ENCODE data around the gene MKX. TPM values are rescaled to one million over a fixed set of nuclear protein-coding genes. Genes with fewer than 3 reads are reported as not detected.

Gene MKX
- total RNA-seq, 2 experiments from 2014 or later: 0.81 to 1.1 TPM

GRCh38 chr10:27746397-27747095, 927 bp upstream of the MKX start:
- POLR2A ChIA-PET: interaction anchor here (0.8 to 0.9 kb wide), 2 partner anchors 20 to 168 kb away, joined by 3 read pairs; no protein-coding TSS in a partner anchor
- no peak for TF ChIP-seq CTCF (IDR thresholded peaks at IDR 0.05)
- H3K36me3 Mint-ChIP-seq (ENCODE audit: low read depth): no peaks in the 10 kb centered on the region
- H3K4me1 Mint-ChIP-seq (ENCODE audit: low read depth): peaks cover 30% of the 10 kb centered on the region
- H3K4me3 Mint-ChIP-seq: peak overlapping the region; percentile 55
- intact Hi-C loops (cut with micrococcal nuclease): loop anchor here (10.0 kb wide), 2 partner anchors 498 to 638 kb away; no protein-coding TSS in a partner anchor
- no peak overlapping the region for H3K27ac Mint-ChIP-seq
- CTCF ChIA-PET: interaction anchor here (0.5 to 1.3 kb wide), 4 partner anchors 13 to 988 kb away, joined by 3 to 4 read pairs (median 3); no protein-coding TSS in a partner anchor
- peak; percentile 61 for DNase-seq
- H3K9me3 Mint-ChIP-seq: no peaks in the 10 kb centered on the region
- no peak for ATAC-seq
- H3K27me3 Mint-ChIP-seq: peaks cover 51% of the 10 kb centered on the region

- ChIA-PET POLR2A (no interaction called here), CTCF (interaction anchor here (1.3 kb wide), 1 partner anchor 636 kb away, joined by 3 read pairs; no protein-coding TSS in a partner anchor)
- DNase-seq (peak; percentile 43), ATAC-seq (peak; percentile 18)
- Mint-ChIP-seq H3K9me3 (no peaks in the 10 kb centered on the region), H3K27me3 (peaks cover 59% of the 10 kb centered on the region), H3K27ac (no peak overlapping the region), H3K4me1 (ENCODE audit: low read depth) (peaks cover 36% of the 10 kb centered on the region), H3K36me3 (ENCODE audit: low read depth) (no peaks in the 10 kb centered on the region), H3K4me3 (peak overlapping the region; percentile 78)
- TF ChIP-seq CTCF (IDR thresholded peaks at IDR 0.05): no peak
- intact Hi-C loops (cut with micrococcal nuclease): loop anchor here (5.0 to 10.0 kb wide), 3 partner anchors 432 to 640 kb away; no protein-coding TSS in a partner anchor
Measured at GRCh38 chr10:27744802-27745731, 552 bp downstream of the MKX start.

- Mint-ChIP-seq H3K4me1 (ENCODE audit: low read depth) (peaks cover 36% of the 10 kb centered on the region), H3K27ac (peak overlapping the region; percentile 46), H3K27me3 (peaks cover 58% of the 10 kb centered on the region), H3K9me3 (no peaks in the 10 kb centered on the region), H3K4me3 (peak overlapping the region; percentile 78), H3K36me3 (ENCODE audit: low read depth) (no peaks in the 10 kb centered on the region)
- TF ChIP-seq CTCF (IDR thresholded peaks at IDR 0.05): no peak
- CTCF ChIA-PET: interaction anchor here (1.3 to 4.9 kb wide), 4 partner anchors 435 to 637 kb away, joined by 3 to 25 read pairs (median 12); no protein-coding TSS in a partner anchor
- DNase-seq (peak; percentile 29), ATAC-seq (no peak)
- intact Hi-C loops (cut with micrococcal nuclease): loop anchor here (5.0 to 10.0 kb wide), 3 partner anchors 433 to 641 kb away; no protein-coding TSS in a partner anchor
- POLR2A ChIA-PET: no interaction called here
Measured at GRCh38 chr10:27743877-27744801, 1.5 kb downstream of the MKX start.

- TF ChIP-seq CTCF (IDR thresholded peaks at IDR 0.05): no peak
- intact Hi-C loops (cut with micrococcal nuclease): loop anchor here (5.0 to 10.0 kb wide), 3 partner anchors 434 to 642 kb away; no protein-coding TSS in a partner anchor
- CTCF ChIA-PET: interaction anchor here (0.7 to 4.9 kb wide), 15 partner anchors 11 to 639 kb away, joined by 3 to 25 read pairs (median 5); no protein-coding TSS in a partner anchor
- POLR2A ChIA-PET: interaction anchor here (0.5 to 1.7 kb wide), 6 partner anchors 18 to 589 kb away, joined by 3 to 6 read pairs (median 4); no protein-coding TSS in a partner anchor
- H3K4me1 Mint-ChIP-seq (ENCODE audit: low read depth): peaks cover 36% of the 10 kb centered on the region
- peak overlapping the region; percentile 78 for H3K4me3 Mint-ChIP-seq
- no peaks in the 10 kb centered on the region for H3K9me3 Mint-ChIP-seq
- H3K36me3 Mint-ChIP-seq (ENCODE audit: low read depth): no peaks in the 10 kb centered on the region
- H3K27ac Mint-ChIP-seq: peak overlapping the region; percentile 71
- DNase-seq (peak; percentile 52), ATAC-seq (peak; percentile 15)
- H3K27me3 Mint-ChIP-seq: peaks cover 58% of the 10 kb centered on the region
Measured at GRCh38 chr10:27743012-27743876, 2.4 kb downstream of the MKX start.

All from activated CD8-positive, alpha-beta T cell treated with anti-CD3 and anti-CD28 coated beads for 36 hours (primary cell).